GM19351 (cell line): Measurements from ENCODE around the gene WDR62.
A peak's percentile ranks its signal among the peaks of the same experiment; 100 is the strongest.
"Not testable (repeated sequence)": the region's sequence is repeated elsewhere in the genome, so short reads cannot be mapped to it uniquely, and the experiment has no call there.

Source experiments
- ATAC-seq: cut with Tn5 transposase; IDR thresholded peaks from one replicate; pipeline ENCODE4 v1.9.1; 2021; ENCODE audit warnings: mild to moderate bottlenecking, moderate library complexity; ENCODE audit not compliant: unreplicated experiment

The WDR62 gene

DNA sequence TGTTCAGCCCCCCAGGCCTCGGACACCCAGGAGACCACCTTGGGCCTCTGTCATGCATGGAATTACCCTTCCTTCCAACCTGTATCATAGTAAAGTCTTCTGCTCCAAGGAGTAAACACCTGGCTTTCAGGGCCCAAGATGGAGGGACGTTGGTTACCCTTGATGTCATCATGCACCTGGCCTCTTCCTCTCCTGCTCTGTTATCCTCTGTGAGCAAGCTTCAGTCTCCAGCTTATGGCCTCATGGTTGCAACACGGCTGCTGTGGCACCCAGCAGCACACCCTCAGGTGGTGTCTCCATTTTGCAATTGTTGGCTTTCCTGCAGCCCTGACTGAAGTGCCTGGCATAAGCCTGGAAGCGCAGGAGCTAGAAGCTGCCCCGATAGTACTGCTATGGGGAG lies 52.3 kb downstream of the WDR62 start:
- ATAC-seq, result no peak

DNA sequence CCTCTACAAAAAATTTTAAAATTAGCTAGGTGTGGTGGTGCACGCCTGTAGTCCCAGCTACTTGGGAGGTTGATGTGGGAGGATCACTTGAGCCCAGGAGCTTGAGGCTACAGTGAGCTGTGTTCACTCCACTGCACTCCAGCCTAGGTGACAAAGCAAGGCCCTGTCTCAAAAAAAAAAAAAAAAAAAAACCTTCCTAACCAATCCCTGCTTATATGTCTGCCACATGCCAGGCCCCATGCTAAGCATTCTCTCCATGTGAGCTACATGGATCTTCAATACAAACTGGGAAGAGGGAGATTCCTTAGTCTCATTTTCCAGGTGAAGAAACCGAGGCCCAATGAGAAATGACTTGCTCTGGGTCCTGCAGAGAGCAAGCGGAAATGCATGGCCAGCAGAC lies 54.0 kb downstream of the WDR62 start:
- ATAC-seq, result no peak

DNA sequence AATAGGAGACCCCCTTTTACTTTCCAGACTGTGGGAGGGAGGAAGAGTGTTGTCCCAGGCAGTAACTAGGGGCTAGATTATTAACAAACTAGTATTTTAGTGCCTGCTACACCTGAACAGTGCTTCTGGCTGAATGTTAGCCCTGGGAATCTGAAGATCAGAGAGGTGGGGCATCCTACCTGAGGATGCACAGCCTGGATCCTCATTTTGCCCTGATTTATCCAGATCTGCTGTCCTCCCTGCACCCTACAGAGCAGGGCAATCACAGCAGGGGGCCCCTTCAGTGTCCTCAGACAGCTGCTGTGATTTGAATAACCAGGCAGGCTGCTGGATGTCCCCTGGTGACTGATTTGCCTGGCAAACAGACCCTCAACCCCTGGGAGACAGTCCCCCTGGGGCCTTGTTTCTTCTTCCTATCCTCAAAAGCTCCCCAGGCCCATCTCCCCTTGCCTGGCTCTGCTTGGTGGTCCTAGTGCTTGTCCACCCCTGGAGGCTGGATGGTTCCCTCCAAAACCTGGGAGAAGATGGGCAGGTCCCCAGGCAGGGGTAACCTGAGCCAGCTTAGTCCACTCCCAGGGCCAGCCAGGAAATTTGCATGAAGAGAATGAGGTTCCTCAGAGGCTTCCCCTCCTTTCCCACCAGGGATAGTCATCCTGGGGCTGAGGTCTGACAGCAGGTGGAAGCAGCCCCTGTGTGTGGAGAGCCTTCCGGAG lies 55.9 kb downstream of the WDR62 start, which contains the start of gene OVOL3:
OVOL3 (plus strand) TSS at position 657 of the 713 bp plus-strand sequence. CDS start 60 bp downstream, outside the sequence.
- no peak for ATAC-seq

DNA sequence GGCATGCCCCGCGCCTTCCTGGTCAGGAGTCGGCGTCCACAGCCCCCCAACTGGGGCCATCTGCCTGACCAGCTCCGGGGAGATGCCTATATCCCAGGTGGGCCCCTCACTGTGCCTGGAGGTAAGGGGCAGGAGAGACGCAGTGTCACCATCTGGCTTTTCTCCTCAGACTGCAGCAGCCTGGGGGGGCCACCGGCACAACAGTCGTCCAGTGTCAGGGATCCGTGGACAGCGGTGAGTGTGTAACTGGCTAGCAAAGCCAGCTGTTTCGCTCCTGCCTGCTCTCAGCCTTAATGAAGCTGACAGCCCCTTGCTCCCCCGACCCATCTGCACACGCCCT lies 56.5 kb downstream of the WDR62 start:
- ATAC-seq, result no peak

DNA sequence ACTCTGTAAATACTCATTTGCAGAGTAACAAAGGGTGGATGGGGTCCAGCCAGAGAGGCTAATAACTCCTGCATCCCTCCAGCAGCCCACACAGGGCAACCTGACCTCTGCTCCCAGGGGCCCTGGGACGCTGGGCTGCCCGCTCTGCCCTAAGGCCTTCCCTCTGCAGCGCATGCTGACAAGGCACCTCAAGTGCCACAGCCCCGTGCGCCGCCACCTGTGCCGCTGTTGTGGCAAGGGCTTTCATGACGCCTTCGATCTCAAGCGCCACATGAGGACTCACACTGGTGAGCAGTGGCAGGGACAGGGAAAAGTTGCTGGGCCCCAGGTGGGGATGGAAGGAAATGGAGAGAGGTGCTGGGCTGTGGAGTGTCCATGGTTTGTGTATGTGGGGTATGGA lies 58.0 kb downstream of the WDR62 start:
- ATAC-seq, result no peak

DNA sequence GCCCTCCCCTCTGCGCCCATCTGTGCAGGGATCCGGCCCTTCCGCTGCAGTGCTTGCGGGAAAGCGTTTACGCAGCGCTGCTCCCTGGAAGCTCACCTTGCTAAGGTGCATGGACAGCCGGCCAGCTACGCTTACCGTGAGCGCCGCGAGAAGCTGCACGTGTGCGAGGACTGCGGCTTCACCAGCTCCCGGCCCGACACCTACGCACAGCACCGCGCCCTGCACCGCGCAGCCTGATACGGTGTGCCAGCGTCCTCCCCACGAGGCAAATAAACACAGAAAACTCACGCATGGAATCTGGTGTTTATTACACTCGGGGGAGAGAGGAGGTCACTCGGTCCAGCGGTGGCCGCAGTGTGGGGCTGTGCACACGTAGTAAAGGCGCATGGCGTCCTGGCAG lies 58.7 kb downstream of the WDR62 start:
- no peak for ATAC-seq

DNA sequence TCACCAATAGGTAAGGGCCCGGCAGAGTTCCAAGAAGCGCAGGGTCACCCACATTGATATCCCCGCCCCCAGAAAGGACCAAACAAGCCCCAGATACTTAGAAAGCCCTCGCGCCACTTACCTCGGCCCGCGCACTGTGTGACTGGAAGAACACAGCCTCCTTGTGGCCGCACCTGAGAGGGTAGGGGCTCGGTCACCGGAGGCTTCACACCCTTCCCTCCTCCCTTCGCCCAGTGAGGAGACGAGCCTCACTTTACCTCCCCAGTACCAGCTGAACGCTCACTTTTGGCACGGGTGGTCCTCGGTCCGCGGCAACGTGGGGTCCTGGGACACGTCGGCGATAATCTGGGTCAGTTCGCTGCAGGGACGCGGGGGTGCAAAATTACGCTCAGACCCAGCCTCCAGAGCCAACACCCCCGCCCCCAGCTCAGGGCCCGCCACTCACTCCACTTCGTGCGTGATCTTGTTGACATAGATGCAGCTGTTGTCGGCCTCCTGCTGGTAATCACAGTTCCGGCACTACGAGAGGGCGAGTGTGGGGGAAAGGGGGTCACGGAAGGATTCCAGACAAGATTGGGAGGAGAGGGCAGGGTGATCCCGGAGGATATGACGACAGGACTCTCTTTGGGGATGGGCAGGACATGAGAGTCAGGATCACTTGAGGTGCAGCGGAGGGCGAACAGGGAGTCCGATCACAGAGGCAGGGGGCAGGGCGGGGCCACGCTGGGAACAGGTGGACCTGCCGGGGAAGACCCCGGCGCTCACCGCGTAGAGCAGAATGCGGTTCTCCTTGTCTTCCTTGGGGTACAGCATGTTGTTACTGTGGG lies 59.4 kb downstream of the WDR62 start:
- ATAC-seq, result no peak

DNA sequence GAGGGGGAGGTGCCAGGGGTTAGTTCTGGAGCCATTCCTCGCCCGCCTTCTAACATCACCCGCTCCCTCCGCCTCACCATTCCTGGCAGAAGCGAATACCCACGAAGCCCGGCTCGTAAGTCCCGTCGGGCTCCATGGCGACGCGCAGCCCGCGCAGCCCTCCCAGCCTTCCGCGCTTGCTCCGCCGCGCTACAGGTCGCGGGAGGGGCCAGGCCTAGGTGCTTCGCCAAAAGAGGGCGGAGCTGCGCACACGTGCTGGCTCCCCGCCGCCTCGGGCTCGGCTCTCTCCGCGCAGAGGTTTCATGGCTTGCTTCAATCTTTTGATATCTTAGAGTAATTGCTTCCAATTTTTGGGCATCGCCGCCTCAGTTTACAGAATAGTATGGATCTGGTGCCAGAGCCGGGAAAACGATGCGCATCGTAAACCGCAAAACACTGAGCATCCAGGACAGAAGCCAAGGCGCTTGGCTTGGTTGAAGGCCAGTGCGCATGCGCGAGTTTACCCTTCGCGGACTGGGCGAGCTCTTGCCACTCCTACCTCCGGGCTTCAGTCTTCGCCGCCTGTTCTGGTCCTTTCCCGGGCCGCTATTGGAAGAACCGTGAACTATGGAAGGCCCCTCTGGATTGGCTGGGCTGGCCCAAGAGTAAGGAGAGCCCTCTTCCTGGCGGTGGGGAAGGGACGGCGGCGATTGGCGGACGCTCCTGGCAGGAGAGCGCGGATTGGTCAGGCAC lies 60.2 kb downstream of the WDR62 start, which contains the start of gene POLR2I:
POLR2I (minus strand) TSS at position 155 of the 732 bp plus-strand sequence; CDS start at position 136, 19 bp downstream.
- peak; percentile 85 for ATAC-seq

DNA sequence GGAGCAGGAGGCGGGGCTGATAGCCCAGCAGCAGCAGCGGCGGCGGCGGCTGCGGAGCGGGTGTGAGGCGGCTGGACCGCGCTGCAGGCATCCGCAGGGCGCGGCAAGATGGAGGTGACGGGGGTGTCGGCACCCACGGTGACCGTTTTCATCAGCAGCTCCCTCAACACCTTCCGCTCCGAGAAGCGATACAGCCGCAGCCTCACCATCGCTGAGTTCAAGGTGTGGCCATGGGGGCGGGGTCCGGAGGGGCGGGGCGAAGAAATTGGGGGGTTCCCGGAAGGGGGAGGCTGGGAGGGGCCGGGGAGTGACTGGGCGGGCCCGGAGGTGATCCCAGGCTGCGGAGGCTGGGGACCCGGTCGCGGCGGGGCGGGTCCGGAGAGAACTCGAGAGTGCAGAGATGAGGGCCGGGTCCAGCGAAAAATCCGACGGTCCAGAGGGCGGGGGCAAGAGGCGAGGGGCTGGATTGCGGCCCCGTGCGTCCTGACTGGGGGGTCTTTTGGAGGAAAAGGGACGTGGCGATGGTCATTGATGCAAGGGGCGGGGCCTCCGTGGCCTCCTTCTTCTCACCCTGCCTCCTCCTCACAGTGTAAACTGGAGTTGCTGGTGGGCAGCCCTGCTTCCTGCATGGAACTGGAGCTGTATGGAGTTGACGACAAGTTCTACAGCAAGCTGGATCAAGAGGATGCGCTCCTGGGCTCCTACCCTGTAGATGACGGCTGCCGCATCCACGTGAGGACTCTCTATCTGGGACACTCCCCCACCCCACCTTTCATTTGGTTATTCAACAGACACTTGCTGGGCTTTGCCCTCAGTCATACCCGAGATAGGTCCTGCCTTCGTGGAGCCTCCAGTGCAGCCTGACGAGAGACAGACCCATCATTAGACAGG lies 61.0 kb downstream of the WDR62 start, which contains the start of gene TBCB:
TBCB (plus strand) TSS at position 16 of the 891 bp plus-strand sequence; CDS start at position 109, 93 bp downstream.
- ATAC-seq, result peak; percentile 27

DNA sequence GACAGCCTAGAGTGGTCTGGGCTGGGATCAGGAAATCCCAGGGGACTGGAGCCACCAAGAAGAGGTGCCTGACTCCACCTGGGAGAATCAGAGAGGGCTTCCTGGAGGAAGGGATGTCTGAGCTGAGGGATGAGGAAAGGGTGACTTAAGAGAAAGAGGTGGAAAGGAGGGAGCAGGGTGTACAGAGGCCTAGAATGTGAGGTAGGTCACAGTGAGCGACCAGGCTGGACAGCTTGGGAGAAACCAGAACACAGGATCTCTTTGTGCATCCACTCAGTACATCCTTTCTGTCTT lies 61.6 kb downstream of the WDR62 start:
- ATAC-seq, result no peak

DNA sequence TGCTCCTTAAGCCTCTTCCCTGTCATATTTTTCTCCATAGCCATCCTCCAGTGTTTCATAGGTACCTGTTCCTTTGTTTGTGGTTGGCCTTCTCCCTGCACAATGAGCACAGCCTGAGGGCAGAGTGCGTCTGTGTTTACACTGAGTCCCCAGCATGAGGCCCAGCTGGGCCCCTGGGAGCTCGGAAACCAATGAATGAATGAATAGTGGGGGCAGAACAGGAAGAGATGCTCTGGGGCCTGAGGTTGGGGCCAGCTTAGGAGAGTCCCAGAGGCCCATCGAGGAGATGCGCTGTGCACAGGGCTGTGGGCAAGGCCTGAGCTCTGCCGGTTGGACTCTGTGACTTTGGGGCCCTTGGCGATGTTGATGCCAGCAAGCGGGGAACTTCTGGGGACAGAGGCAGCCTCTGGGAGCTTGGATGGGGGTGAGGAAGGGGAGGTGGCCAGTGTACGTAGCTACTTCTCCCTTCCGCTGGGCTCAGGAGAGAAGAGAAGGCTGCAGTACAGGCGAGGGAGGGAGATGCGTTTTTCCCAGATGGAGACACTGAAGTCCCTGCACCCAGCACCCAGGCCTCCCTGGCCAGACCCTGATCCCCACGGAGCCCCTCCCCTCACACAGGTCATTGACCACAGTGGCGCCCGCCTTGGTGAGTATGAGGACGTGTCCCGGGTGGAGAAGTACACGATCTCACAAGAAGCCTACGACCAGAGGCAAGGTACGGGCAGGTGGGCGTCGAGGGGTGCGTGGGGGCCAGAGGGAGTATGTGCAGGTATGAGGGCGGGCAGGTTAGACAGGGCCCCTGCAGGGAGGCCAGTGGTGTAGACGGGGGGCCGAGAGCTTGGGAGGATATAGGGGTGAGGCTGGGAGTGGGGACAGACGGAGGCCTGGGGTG lies 65.6 kb downstream of the WDR62 start:
- no peak for ATAC-seq

DNA sequence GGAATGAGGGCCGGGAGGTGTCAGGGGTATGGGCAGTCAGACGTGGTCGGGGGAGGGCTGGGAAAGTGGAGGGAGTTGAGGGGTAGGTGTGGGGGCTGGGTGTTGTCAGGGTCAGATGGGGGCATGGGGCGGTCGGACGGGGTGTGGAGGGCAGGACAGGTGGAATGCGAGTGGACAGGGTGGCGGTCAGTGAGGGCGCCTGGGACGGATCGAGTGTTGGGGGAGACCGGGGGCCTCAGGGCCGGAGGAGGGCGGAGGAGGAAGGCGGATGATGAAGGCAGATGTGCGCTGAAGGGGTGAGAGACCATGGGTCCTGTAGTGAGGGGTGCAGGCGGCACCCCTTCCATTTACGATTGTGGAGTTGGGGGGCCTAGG lies 66.3 kb downstream of the WDR62 start:
- ATAC-seq, result no peak

DNA sequence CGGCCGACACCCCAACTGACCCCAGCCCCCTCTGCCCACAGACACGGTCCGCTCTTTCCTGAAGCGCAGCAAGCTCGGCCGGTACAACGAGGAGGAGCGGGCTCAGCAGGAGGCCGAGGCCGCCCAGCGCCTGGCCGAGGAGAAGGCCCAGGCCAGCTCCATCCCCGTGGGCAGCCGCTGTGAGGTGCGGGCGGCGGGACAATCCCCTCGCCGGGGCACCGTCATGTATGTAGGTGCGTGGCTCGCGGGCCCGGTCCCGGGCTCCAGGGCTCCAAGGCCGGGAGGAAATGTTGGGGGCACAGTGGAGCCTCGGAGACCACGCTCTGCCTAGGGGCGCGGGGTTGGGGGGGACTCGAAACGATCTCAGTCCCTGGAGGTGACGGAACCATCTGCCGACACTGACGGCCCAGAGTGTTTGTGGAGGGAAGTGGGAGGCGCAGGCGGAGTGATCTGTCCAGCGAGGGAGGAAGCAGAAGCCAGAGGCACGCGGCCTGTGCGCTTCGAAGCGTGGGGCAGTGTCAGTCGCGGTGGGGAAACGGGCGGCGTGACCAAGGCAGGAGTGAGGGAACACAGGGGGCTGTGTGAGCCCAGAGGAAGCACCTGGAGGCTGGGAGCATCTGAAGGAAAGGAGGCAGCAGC lies 66.9 kb downstream of the WDR62 start:
- no peak for ATAC-seq

DNA sequence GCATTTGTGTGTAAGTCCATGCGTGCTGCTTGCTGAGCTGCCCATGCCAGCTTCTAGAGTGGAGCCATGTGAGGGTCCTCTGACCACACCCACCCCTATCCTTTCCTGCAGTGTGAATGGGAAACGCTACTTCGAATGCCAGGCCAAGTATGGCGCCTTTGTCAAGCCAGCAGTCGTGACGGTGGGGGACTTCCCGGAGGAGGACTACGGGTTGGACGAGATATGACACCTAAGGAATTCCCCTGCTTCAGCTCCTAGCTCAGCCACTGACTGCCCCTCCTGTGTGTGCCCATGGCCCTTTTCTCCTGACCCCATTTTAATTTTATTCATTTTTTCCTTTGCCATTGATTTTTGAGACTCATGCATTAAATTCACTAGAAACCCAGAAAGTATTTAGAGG lies 70.9 kb downstream of the WDR62 start:
- ATAC-seq, result no peak

DNA sequence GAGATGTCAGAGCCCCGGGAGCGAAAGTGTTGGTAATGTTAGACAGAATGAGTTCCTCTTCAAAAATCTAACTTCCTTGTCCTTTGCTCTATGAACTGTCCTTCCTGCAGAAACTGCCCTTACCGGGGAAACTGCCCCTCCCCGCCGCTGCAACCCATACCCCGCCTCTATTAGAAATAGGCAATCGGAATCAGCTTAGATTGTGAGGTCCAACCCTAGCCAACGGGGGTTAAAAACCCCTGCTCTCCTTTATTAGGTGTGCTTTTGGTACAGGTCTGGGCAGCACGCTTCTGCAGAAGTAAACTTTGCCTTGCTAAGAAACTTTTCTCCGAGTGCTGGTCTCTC lies 73.7 kb downstream of the WDR62 start:
- peak; percentile 11 for ATAC-seq

DNA sequence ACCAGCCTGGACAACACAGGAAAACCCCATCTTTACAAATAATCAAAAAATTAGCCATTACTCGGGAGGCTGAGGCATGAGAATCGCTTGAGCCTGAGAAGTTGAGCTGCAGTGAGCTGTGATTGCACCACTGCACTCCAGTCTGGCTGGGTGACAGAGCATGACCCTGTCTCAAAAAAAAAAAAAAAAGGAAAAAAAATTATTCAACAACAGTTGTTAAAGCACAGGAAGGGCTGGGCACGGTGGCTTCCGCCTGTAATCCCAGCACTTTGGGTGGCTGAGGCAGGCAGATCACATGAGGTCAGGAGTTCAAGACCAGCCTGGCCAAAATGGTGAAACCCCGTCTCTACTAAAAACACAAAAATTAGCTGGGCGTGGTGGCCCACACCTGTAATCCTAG lies 76.5 kb downstream of the WDR62 start:
- ATAC-seq, result not testable (repeated sequence)

DNA sequence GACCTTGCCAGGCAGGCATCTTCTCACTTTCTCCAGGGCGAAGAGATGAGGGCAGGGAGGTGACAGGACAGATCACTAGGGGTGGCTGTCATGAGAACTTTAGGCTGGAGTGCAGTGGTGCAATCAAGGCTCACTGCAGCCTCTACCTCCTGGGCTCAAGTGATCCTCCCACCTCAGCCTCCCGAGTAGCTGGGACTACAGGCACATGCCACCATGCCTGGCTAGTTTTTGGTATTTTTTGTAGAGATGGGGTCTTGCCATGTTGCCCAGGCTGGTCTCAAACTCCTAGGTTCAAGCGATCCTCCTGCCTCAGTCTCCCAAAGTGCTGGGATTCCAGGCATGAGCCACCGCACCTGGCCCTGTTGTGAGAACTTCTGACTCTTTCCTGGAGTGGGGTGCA lies 80.2 kb downstream of the WDR62 start:
- not testable (repeated sequence) for ATAC-seq

DNA sequence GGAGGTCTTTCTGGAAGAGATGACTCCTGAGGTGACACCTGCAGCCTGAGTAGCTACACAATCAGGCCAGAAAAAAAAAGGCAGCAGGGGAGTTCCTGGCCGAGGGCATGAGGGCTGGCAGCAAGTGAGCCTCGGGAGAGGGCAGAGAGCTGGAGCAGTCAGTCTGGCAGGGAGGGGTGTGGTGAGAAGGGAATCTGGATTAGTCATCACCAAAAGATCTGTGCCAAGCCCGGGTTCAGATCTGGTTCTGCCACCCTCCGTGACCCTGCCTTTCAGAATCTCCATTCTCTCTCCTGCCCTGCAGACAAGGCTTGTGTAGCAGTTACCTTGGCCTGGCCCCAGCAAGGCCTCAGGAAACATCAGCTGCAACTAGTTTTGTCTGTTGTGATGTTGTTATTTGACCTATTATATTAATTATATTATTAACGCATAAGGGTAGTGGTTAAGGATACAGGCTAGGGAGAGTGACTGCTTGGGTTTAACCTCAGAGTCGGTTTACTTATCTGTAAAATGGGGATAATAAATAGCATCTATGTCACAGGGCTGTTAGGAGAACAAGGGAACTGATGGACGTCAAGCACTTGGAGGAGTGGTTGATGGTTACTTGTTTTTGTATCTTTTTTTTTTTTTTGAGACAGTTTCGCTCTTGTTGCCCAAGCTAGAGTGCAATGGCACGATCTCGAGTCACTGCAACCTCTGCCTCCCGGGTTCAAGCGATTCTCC lies 82.4 kb downstream of the WDR62 start:
- ATAC-seq, result no peak

DNA sequence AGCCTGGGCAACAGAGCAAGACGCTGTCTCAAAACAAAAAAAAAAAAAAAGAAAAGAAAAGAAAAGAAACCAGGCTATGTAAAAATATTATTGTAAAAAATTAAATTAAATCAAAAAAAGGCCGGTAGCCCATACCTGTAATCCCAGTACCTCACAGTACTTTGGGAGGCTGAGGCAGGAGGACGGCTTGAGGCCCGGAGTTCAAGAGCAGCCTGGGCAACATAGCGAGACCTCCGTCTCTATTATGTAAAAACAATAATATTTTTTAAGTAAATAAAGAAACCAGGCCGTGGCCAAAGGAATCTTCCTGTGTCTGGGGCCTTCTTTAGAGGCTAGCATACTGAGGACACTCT lies 84.4 kb downstream of the WDR62 start:
- no peak for ATAC-seq
